Putamen (tissue), 1 donor: Measurements from ENCODE around the gene FNIP1.
"Not testable (repeated sequence)": the region's sequence is repeated elsewhere in the genome, so short reads cannot be mapped to it uniquely, and the experiment has no call there.

Source experiments
- DNase-seq: peaks from one replicate; pipeline ENCODE4 v3.0.0-alpha.2; 2016; ENCODE audit warnings: low spot score

The FNIP1 gene

GRCh38 chr5:131607418-131607817 lies 189.4 kb downstream of the FNIP1 start:
- no peak for DNase-seq

GRCh38 chr5:131605086-131605485 lies 191.7 kb downstream of the FNIP1 start:
- DNase-seq, result no peak

DNA sequence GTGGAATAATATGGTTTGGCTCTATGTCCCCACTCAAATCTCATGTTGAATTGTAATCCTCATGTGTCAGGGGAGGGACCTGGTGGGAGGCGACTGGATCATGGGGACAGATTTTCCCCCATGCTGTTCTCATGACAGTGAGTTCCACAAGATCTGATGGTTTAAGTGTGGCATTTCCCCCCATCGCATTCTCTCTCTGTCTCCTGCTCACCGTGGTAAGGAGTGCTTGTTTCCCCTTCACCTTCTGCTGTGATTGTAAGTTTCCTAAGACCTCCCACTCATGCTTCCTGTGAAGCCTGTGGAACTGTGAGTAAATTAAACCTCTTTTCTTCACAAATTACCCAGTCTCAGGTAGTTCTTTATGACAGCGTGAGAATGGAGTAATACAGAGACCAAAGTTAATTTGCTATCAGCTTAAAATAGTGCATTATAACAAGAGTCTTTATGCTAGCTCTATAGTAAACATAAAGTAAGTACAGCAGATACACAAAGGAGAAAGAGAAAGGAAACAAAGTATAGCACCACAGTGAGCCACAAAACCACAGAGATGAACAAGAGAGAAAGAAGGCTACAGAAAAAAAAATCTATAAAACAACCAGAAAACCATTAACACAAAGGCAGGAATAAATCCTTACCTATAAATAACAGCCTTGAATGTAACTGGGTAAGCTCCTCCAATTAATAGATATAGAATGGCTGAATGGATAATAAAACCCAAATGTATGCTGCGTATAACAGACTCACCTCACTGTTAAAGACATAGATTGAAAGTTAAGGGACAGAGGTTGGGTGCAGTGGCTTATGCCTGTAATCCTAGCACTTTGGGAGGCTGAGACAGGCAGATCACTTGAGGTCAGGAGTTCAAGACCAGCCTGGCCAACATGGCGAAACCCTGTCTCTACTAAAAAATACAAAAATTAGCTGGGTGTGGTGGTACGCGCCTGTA lies 201.5 kb downstream of the FNIP1 start:
- DNase-seq, result no peak

- DNase-seq, result no peak
Observed at GRCh38 chr5:131593921-131594320, 202.9 kb downstream of the FNIP1 start.

DNA sequence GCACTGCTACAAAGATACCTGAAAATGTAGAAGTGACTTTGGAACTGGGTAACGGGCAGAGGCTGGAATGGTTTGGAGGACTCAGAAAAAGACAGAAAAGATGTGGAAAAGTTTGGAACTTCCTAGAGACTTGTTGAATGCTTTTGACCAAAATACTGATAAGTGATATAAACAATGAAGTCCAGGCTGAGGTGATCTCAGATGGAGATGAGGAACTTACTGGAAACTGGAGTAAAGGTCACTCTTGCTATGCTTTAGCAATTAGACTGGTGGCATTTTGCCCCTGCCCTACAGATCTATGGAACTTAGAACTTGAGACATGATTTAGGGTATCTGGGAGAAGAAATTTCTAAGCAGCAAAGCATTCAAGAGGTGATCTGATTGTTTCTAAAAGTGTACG lies 203.4 kb downstream of the FNIP1 start:
- DNase-seq, result not testable (repeated sequence)
